GM19324 (cell line): ENCODE data around the gene PCNX3.
"Not testable (repeated sequence)": the region's sequence is repeated elsewhere in the genome, so short reads cannot be mapped to it uniquely, and the experiment has no call there.

Experiments used
- ATAC-seq: cut with Tn5 transposase; IDR thresholded peaks from one replicate; pipeline ENCODE4 v1.9.1; 2021; ENCODE audit warnings: mild to moderate bottlenecking, moderate library complexity; ENCODE audit not compliant: unreplicated experiment, low FRiP score

PCNX3 gene

GRCh38 chr11:65680192-65680743 lies 64.7 kb downstream of the PCNX3 start:
- no peak for ATAC-seq

GRCh38 chr11:65683480-65683879 lies 67.9 kb downstream of the PCNX3 start:
- not testable (repeated sequence) for ATAC-seq

GRCh38 chr11:65685981-65686380 lies 70.4 kb downstream of the PCNX3 start:
- ATAC-seq: no peak
